ENCODE data around the gene DHRS3.

GRCh38 chr1:12540580-12541273, 77.3 kb downstream of the DHRS3 start:
- no peak for TF ChIP-seq YY1 (IDR thresholded peaks at IDR 0.05; ENCODE audit: insufficient read depth, insufficient read length)
- TF ChIP-seq SUZ12 (IDR thresholded peaks at IDR 0.05; ENCODE audit: extremely low read depth, insufficient read depth, insufficient read length), result no peak
- TF ChIP-seq ZNF274 (IDR thresholded peaks at IDR 0.05; ENCODE audit: low read depth, low read length), result no peak
